Medulla oblongata (tissue), 1 donor: ENCODE results near the gene IFIH1.

Source experiments
- DNase-seq: peaks from one replicate; pipeline ENCODE4 v3.0.0-alpha.2; 2015; ENCODE audit errors: extremely low spot score

The IFIH1 gene

DNA sequence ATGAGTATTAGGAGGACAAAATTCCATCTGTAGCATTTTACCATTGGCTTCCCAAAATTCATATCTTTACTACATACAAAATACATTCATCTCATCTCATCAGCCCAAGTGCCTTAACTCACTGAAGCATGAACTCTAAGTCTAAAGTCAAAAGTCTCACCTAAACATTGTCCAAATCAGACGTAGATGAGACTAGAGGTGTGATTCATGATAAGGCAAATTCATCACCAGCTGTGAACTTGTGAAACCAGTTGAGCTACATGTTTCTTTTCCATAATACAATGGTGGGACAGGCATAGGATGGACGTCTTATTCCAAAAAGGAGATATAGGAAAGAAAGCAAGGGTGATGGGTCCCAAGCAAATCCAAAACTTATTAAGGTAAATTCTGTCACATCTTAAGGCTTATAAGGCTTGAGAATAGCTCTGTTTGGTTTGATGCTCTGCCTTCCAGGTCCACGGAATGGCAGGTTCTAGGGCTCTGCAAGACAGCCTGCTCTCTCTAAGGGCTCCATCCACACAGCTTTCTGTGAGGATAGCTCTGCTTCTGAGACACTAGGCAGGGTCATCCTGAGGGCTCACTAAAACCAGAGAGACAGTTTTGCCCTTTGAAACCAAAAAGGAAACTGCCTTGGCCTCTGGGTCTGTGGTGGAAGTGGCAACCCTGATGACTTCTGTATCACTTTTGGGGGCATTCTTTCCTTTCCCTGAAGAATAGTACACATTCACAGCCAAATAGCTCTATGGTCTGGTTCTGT lies 9.6 kb downstream of the IFIH1 start:
- no peak for DNase-seq

GRCh38 chr2:162305901-162306300 lies 12.6 kb downstream of the IFIH1 start:
- DNase-seq: no peak

- no peak for DNase-seq
Measured at GRCh38 chr2:162301877-162302276, 16.6 kb downstream of the IFIH1 start.

DNA sequence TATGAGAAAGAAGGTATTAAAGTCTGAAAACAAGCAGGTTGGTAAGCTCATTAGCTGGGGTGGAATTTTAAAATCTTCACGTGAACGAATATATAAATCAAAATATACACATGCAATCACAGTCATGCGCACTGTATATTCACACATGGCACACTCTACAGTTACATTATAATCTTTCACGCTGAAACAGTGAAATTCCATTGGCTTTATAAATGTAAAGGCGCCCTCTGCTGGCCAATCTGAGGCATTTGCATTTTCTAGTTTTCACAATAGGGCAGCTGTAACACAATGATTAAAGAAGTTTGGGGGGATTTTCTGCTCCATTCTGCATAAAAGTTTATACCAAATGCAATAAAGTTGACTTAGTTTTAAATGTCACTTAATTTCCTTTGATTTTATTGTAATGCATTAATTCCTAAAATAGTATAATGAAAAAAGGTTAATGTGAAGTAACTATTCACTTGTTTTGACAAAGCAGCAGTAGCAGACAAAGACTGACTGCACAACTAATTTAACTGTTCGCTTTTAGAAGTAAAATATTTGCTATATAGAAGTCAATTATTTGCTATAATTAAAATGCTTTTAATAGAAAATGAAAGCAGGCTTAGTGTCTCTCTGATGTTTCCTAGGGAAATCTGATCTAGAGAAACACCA lies 17.2 kb downstream of the IFIH1 start:
- DNase-seq: peak; percentile 80

GRCh38 chr2:162300266-162300665 lies 18.2 kb downstream of the IFIH1 start:
- no peak for DNase-seq

DNA sequence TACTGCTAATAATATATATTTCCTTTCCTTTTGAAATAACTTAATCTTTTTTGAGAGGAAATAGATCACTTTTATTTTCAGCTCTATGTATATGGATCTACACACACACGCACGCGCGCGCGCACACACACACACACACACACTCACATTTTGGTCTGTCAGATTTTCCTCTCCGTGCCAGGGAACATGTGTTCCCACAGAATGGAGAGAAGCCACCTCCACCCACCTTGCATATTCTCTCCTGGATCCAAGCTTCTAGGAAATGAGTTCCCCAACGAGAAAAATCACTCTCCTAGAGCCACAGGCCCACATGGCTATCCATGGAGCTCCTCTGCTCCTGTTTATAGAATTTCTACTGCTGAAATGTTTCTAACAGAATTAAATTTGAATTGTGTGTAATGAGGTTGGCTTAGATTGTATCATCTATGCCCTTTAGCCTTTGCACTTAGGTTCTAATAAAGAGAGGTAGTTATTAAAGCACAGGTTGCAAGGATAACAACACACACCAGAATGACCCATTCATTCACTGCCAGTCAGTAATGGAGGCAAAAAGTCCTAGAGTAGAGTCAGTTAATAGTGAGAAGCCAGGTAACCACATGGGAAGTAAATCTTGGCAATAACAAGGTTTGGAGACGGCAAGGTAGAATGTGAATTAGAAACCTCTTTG lies 19.7 kb downstream of the IFIH1 start:
- DNase-seq: no peak

DNA sequence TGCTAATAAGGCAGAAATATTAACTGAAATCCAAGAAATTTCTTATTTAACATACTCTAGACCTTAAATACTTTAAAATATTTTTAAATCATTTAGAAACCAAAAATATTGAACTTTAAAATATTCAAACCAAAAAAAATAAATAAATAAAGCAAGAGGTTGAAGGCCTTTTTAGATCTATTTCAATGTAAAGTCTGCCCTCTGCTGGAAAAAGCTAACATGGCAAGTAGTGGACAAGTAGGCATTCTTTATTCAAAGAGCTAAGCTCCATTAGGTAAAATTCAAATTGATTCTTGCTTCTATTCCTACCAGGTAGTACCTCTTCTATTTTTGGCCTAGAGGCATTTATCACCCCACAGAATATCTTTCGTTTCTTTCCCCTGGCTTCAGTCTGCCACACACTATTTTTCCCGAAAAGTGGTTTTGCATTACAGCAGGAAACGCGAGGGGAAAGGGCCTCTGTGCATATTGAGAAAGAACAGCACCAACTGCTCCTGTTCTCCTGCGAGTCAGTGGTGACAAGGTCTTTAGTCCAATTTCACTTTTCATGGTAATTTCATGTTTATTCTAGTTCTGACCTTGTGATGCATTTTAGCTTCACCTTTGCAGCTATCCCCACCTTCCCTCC lies 20.4 kb downstream of the IFIH1 start:
- DNase-seq: peak; percentile 94

DNA sequence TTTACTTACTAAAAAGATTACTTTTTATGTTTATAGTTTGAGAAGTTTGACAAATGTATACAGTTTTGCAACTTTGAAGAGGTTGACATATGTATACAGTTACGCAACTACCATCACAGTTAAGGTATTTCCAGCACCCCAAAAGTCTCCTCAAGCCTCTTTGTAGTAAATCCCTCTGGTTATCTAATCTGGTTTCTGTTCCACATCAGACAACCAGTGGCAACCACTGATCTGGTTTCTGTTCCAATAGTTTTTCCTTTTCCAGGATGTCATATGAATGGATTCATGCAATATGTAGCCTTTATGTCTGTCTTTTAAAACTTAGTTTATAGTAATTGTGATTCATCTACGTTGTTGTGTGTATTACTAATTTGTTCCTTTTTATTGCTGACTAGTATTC lies 23.5 kb downstream of the IFIH1 start:
- no peak for DNase-seq

DNA sequence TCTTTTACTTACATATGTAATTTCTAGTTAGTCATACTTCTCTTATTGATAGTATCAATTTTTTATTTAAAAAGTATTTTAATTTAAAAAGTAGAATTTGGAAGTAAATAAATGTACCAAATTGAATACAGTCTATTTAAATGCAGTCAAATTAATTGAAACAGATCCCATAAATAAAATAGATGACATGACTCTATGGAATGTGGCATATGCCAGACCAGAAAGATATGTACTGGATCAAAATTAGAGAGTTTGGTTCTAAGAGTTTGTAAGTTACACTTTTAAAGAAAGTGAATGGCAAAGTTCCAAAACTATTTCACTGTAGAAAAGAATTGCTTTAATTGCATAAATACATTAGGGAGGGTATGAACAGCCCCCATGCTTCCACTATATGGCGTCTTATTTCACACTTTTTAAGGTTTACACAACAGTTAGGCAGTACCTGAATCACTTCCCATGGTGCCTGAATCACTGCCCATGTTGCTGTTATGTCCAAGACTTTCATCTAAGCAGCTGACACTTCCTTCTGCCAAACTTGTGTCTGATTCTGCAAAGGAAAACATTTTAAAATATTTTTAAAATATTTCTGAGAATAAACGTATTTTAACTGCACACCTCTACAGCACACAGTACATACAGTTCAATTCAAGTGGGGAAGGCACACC lies 25.2 kb downstream of the IFIH1 start:
- no peak for DNase-seq

GRCh38 chr2:162291748-162292147 lies 26.7 kb downstream of the IFIH1 start:
- no peak for DNase-seq

DNA sequence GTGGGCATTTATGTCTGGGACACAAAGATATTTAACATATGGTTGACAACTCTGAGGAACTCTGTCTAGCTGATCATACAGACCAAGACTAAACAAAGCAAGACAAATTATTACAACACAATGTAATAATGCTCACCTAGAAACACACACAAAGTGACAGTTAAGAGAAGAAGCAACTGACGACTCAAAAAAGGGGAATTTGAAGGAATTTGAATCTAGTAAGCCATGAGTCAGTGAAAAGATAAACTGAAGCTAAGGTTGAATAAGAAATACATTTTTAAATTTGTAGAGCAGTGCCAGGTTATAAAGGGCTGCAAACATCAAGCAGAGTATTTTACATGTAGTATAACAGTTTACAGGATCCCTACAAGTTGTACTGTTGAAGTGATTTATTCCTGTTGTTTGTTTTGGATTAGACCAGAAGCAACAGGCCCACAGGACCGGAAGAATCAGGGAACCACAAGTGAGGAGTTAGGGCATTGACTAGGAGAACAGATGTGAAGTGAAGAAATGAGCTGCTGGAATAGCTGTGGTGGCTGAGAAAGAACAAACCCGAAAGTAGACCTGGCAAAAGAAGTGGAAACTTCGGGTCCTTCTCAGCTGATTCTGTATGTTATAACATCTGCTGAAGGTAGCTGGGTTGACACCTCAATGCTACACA lies 35.6 kb downstream of the IFIH1 start:
- no peak for DNase-seq

DNA sequence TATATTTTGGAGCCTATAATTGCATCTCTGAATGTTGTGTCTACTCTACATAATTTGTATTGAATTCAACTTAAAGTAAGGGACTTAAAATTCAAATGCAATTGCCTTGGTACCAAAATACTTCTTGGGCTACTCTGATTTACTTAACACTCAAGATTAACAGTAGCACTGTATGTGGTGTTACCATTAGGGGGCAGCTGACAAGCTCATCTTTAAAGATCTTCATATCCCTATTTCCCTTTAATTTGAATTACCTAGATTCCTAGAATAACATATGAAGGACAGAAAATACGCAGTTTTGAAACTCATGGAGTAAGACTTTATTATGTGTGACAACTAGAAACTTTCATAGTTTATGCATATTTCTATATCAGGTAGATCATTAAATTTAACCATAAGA lies 37.8 kb downstream of the IFIH1 start:
- no peak for DNase-seq

GRCh38 chr2:162277381-162277780 lies 41.1 kb downstream of the IFIH1 start:
- no peak for DNase-seq

DNA sequence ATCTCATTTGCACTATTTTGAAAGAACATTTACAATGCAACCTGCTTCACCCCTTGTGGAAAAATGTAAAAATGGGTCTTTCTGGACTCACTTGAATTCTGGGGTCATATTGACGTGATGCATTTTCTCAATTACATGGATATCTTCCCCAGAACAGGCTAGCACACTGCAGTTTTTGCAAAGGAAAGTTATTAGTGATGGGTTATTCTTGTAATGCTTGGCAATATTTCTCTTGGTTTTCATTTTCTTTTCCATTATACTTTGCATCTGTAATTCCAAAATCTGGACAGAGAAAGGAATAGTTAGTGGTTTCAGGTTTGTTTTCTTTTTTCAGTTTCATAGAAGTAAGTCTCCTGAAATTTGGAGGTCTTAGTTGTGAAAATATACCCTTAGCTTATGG lies 50.5 kb downstream of the IFIH1 start:
- DNase-seq: no peak

GRCh38 chr2:162267496-162267895 lies 51.0 kb downstream of the IFIH1 start:
- no peak for DNase-seq

DNA sequence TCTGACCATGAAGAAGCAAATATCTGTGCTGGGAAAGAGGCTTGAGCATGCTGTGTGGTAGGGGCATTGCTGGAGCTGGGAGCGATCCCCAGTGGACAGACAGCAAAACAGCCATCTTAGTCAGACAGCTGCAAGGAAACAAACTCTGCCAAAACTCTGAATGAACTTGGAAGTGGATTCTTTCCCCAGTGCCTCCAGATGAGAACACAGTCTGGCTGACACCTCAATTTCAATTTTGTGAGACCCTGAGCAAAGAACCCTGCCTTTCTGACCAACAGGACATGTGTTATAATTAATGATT lies 52.1 kb downstream of the IFIH1 start:
- no peak for DNase-seq

GRCh38 chr2:162265666-162266459 lies 52.6 kb downstream of the IFIH1 start:
- DNase-seq: no peak

DNA sequence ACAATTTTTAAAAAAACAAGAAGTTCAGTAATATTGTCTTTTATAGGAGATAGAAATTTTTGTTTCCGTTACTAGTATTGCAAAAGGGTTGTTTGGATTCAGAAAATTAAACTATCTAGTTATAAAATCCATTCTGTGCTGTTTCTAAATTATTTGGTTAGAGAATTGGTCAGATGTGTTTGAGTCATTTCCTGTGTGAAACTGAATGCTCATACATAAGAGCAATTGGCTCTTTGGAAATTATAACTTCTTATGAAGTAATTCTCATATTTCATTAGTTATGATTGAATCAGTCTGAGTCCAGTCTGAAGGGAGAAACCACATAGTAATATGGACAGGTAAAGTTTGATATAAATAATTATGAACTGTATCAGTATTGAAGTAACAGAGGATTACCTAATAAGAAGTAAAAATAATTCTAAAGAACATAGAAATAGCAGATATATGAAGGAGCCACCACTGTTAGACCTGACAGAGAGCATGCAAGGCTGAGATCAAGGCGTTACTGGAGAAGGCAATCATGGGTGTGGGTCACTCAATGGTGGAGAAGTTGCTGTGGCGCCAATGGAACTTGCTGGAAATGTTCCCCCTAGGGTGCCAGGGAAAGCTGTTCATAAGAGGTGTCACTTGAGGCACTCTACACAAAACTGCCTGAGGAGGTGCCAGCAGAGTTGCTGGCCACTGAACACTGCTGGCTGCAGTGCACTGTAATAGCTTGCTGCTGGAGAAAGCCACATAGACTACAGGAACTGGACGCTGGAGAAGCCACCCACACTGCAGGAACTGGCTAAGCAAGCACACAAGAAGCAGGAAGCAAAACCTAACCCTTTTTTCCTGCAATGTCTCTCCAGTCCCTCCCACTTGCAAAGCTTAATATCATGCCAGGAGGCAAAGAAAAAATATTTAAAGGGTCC lies 57.2 kb downstream of the IFIH1 start:
- DNase-seq: peak; percentile 36

DNA sequence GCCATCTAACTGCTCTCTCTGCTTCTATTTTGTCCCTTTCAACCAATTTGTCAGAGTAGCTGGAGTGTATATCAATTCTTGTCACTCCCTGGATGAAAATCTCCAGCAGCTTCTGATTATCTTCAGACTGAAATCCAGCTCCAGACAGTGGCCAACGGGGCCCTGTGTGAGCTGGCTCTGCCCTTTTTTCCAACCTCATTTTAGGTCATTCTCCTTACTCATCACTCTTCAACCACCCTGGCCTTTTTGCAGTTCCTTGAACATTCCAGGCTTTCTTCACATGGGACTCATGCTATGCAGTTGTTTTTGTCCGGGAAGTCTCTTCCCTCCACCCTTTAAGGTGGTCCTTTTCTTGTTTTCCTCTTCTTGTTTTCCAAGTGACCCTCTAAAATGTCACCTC lies 59.8 kb downstream of the IFIH1 start:
- DNase-seq: no peak

- no peak for DNase-seq
Measured at GRCh38 chr2:162258169-162258568, 60.3 kb downstream of the IFIH1 start.
